Duodenal mucosa (tissue), 2 donors: ENCODE measurements around the gene SYCN.
"Not testable (repeated sequence)": the region's sequence is repeated elsewhere in the genome, so short reads cannot be mapped to it uniquely, and the experiment has no call there.

ENCODE experiments used
- H3K27ac ChIP-seq: one replicate; pipeline ENCODE4 v1.7.0; 2013; ENCODE audit warnings: low read depth, low read length
- H3K27me3 ChIP-seq, 2 donors: one replicate each; pipeline ENCODE4 v1.7.0; 2013; ENCODE audit warnings: low read length in 2 of 2, control low read depth in 1 of 2; ENCODE audit not compliant: insufficient read depth in 2 of 2, control insufficient read depth in 1 of 2
- H3K36me3 ChIP-seq, 2 donors: one replicate each; pipeline ENCODE4 v1.7.0; 2013; ENCODE audit warnings: low read length in 2 of 2, control low read depth in 1 of 2; ENCODE audit not compliant: insufficient read depth in 2 of 2, control insufficient read depth in 1 of 2
- H3K4me1 ChIP-seq, 2 donors: one replicate each; pipeline ENCODE4 v1.7.0; 2013; ENCODE audit warnings: low read length in 2 of 2, control low read depth in 1 of 2; ENCODE audit not compliant: insufficient read depth in 2 of 2, control insufficient read depth in 1 of 2
- H3K4me3 ChIP-seq, 2 donors: one replicate each; pipeline ENCODE4 v1.7.0; 2013; ENCODE audit warnings: low read length in 2 of 2, low read depth in 1 of 2
- H3K9ac ChIP-seq, 2 donors: one replicate each; pipeline ENCODE4 v1.7.0; 2013; ENCODE audit warnings: low read length in 2 of 2, low read depth in 1 of 2
- H3K9me3 ChIP-seq, 2 donors: one replicate each; pipeline ENCODE4 v1.7.0; 2013; ENCODE audit warnings: low read length in 2 of 2, control low read depth in 1 of 2; ENCODE audit not compliant: control insufficient read depth in 1 of 2

The SYCN gene

DNA sequence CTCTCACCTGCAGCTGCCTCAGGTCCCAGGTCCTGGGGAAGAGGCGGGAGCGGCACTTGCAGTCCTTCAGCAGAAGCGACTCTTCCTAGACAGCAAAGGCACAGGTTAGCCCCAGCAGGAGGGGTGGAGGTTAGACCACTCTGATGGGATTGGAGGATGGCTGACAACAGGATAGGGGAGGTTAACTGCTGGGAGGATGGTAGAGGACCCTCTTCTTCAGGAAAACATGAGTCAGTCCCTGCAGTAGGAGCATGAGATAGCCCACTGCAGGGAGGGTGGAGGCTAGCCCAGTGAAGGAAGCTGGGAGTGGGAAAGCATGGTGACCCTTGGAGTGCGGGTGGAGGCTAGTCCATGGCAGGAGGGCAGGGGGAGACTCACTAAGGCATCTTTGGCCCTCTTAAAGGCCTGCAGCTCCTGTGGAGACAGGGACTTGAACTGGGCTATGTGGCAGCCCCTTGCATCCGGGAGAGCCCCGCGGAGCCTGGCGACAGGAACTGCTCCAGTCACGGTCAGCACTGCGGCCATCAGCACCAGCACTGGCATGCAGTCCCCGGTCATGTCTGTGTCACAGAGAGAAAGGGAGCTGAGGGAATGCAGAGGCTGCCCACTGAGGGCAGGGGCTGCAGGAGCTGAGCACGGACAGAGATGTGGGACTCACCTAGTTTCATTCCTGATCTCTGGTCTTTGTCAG is 40.5 kb upstream of the SYCN start, which contains the start of gene IFNL3:
Gene IFNL3 (minus strand): TSS at position 597 of the 691 bp plus-strand sequence. CDS start 39 bp downstream, at position 558.
- not testable (repeated sequence) for H3K9ac ChIP-seq, H3K4me1 ChIP-seq, H3K9me3 ChIP-seq, H3K4me3 ChIP-seq, H3K27ac ChIP-seq, H3K36me3 ChIP-seq, H3K27me3 ChIP-seq

DNA sequence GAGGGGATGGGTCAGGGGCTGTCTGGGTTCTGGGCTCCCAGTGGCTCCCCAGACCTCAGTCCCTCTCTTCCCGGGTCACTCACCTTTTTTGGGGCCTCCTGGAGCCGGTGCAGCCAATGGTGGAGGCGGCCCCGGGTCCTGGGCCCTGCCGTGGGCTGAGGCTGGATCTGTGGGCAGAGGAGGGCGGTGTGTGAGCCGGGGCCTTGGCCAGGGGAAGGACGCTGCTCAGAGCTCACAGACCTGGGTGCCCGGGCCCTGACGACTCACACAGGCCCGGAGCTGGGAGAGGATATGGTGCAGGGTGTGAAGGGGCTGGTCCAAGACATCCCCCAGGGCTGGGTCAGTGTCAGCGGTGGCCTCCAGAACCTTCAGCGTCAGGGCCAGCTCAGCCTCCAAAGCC is 39.7 kb upstream of the SYCN start:
- not testable (repeated sequence) for H3K27me3 ChIP-seq, H3K4me3 ChIP-seq, H3K27ac ChIP-seq, H3K36me3 ChIP-seq, H3K9ac ChIP-seq, H3K4me1 ChIP-seq, H3K9me3 ChIP-seq

DNA sequence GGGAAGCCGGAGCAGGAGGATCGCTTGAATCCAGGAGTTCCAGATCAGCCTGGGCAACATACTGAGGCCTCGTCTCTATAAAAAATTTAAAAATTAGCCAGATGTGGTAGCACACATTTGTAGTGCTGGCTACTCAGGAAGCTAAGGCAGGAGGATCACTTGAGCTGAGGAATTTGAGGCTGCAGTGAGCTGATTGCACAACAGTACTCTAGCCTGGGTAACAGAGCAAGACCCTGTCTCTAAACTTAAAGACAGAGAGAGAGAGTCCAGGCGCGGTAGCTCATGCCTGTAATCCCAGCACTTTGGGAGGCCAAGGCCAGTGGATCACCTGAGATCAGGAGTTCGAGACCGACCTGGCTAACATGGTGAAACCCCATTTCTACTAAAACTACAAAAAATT is 36.4 kb upstream of the SYCN start:
- H3K9ac ChIP-seq, result no peak overlapping the region
- no peaks in the 10 kb centered on the region for H3K36me3 ChIP-seq
- no peak overlapping the region for H3K4me3 ChIP-seq
- peaks cover 5 to 8% of the 10 kb centered on the region in 2 donors for H3K4me1 ChIP-seq
- H3K9me3 ChIP-seq, result no peaks in the 10 kb centered on the region
- H3K27ac ChIP-seq, result no peak overlapping the region
- no peaks in the 10 kb centered on the region for H3K27me3 ChIP-seq

DNA sequence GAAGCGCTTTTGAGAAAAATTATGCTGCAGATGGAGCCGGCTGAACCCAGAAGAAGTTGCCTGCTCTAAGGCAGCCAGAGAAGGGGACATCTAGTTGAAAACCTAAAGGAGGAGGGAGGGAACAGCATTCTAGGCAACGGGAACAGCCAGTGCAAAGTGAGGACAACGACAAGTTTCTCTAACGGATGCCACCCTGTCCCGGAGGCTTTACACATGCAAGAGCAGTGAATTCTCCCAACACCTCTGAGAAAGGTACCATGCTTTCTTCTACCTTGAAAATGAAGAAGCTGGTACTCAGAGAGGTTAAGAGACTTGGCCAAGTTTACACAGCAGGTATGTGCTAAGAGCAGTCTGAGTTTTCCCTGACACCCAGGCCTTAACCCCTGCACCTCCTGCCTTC is 34.9 kb upstream of the SYCN start:
- H3K27me3 ChIP-seq, result no peaks in the 10 kb centered on the region

DNA sequence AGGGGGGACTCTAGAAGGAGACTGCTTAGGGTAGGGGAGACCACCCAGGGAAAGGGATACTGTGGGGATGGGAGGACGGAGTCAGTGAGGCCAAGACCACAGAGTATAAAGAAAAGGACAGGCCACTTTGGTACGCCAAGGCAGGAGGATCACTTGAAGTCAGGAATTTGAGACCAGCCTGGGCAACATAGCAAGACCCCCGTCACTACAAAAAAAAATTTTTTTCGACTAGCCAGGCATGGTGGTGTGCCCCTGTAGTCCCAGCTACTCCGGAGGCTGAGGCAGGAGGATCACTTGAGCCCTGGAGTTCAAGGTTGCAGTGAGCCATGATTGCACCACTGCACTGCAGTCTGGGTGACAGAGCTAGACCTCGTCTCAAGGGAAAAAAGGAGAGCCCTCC is 34.1 kb upstream of the SYCN start:
- no peak overlapping the region for H3K27ac ChIP-seq
- H3K9me3 ChIP-seq, result no peaks in the 10 kb centered on the region
- no peaks in the 10 kb centered on the region for H3K27me3 ChIP-seq
- peaks cover 5 to 8% of the 10 kb centered on the region in 2 donors for H3K4me1 ChIP-seq
- H3K36me3 ChIP-seq, result no peaks in the 10 kb centered on the region
- no peak overlapping the region for H3K9ac ChIP-seq
- no peak overlapping the region for H3K4me3 ChIP-seq

More for the DNA sequence above, 34.9 kb upstream of the SYCN start:
- H3K4me1 ChIP-seq, result peaks cover 5 to 8% of the 10 kb centered on the region in 2 donors
- H3K27ac ChIP-seq, result no peak overlapping the region
- H3K9me3 ChIP-seq, result no peaks in the 10 kb centered on the region
- no peak overlapping the region for H3K9ac ChIP-seq
- H3K4me3 ChIP-seq, result no peak overlapping the region
- H3K36me3 ChIP-seq, result no peaks in the 10 kb centered on the region

DNA sequence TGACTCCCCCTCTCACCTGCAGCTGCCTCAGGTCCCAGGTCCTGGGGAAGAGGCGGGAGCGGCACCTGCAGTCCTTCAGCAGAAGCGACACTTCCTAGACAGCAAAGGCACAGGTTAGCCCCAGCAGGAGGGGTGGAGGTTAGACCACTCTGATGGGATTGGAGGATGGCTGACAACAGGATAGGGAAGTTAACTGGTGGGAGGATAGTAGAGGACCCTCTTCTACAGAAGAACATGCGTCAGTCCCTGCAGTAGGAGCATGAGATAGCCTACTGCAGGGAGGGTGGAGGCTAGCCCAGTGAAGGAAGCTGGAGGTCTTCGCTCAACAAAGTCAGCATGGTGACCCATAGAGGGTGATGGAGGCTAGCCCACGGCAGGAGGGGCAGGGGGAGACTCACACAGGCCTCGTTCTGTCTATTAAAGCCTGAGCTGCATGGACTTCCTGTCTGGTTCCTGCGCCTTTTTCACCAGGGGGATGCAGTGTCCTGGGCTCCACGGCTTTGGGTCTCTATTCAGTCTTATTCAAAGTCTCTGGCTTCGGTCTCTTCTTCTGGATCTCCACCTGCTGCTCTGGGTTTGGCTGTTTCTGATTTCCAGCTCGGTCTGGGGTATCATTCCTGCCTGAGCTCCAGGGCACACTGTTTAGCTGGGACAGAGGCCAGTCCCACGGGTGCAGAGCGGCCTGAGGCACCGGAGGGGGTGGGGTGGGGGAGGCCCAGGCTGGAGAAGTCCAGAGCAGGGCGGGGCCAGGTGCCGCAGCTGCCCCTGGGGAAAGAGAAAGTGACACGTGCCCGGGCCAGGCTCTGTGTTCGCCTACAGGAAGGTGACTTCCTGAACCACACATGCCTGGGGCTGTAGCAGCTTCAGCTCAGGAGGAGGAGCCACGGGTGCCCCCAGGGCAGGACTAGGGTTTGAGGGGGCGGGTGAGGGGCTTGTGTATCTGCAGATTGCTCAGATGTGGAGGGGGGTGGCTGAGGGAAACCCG is 33.4 kb upstream of the SYCN start:
- peaks cover 5 to 8% of the 10 kb centered on the region in 2 donors for H3K4me1 ChIP-seq
- no peak overlapping the region for H3K27ac ChIP-seq
- no peaks in the 10 kb centered on the region for H3K9me3 ChIP-seq
- no peak overlapping the region for H3K4me3 ChIP-seq
- H3K36me3 ChIP-seq, result no peaks in the 10 kb centered on the region
- no peak overlapping the region for H3K9ac ChIP-seq
- H3K27me3 ChIP-seq, result no peaks in the 10 kb centered on the region

DNA sequence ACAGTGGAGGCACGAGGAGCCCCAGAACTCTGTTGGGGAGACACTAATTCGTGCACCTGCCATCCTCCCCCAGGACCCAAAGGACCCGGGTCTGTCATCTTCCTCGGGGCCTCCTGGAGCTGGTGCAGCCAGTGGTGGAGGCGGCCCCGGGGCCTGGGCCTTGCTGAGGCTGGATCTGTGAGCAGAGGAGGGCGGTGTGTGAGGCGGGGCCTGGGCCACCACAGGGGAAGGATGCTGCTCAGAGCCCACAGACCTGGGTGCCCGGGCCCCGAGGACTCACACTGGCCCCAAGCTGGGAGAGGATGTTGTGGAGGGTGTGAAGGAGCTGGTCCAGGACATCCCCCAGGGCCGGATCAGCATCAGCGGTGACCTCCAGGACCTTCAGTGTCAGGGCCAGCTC is 32.5 kb upstream of the SYCN start:
- H3K9ac ChIP-seq, result no peak overlapping the region
- H3K9me3 ChIP-seq, result no peaks in the 10 kb centered on the region
- H3K36me3 ChIP-seq, result no peaks in the 10 kb centered on the region
- H3K27me3 ChIP-seq, result no peaks in the 10 kb centered on the region
- no peak overlapping the region for H3K27ac ChIP-seq
- H3K4me3 ChIP-seq, result no peak overlapping the region
- H3K4me1 ChIP-seq, result peaks cover 5 to 8% of the 10 kb centered on the region in 2 donors

DNA sequence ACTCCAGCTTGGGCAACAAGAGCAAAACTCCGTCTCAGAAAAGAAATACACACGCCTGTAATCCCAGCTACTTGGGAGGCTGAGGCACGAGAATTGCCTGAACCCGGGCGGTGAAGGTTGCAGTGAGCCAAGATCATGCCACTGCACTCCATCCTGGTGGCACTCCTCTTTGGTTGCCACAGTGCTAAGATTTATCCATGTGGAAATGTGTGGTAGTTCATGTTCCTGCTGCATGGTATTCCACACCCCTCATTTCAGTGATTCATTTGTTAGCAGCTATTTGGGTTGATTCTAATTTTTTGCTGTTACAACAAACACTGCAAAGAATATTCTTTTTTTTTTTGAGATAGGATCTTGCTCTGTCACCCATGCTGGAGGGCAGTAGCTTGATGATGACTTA is 28.6 kb upstream of the SYCN start:
- Histone ChIP-seq H3K4me1 (peaks cover 0 to 1% of the 10 kb centered on the region in 2 donors), H3K9me3 (no peaks in the 10 kb centered on the region), H3K36me3 (no peaks in the 10 kb centered on the region), H3K9ac (no peak overlapping the region), H3K27me3 (no peaks in the 10 kb centered on the region), H3K27ac (no peak overlapping the region), H3K4me3 (no peak overlapping the region)

DNA sequence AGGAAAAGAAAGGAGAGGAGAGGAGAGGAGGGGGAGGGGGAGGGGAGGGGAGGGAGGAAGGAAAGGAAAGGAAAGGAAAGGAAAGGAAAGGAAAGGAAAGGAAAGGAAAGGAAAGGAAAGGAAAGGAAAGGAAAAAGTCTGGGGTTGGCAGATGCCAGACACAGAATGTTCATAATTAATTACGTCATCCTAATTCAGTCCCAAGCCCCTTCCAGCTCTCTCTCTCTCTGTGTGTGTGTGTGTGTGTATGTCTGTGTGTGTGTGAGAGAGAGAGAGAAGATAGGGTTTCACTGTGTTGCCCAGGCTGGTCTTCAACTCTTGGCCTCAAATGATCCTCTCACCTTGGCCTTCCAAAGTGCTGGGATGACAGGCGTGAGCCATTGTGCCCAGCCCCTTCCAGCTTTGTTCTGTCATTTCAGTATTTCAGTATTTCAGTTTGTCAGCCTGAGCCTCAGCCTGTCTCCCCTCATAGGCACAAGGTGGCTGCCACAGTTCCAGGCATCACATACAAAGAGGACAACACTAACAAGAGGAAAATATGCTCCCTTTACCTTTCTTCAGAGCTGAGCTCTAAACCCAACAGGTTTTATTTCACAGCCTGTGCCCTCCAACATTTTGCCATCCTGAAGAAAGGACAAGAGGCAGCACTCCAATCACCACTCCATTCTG is 26.2 kb upstream of the SYCN start:
- H3K27ac ChIP-seq, result no peak overlapping the region
- H3K4me1 ChIP-seq, result no peaks in the 10 kb centered on the region
- H3K9ac ChIP-seq, result no peak overlapping the region
- H3K36me3 ChIP-seq, result no peaks in the 10 kb centered on the region
- H3K9me3 ChIP-seq, result no peaks in the 10 kb centered on the region
- H3K4me3 ChIP-seq, result no peak overlapping the region
- peaks cover 0 to 2% of the 10 kb centered on the region in 2 donors for H3K27me3 ChIP-seq

DNA sequence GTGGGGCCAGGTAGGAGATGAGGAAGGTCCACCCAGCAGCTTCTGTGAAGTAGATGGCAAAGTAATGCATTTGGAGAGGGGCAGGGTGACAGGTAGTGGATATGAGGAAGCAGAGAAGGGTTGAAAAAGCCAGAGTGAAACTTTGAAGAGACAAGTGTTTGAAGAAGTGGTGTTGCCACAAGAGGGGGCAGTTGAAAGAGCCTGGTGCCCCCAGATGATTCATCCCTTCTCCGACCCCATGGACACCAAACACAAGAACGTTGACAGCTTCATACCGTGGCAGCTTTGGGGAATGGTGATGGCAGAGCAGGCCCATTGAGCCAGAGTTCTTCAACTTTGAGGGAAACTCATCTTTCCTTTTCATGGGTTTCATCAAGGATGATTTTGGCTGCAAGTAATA is 20.8 kb upstream of the SYCN start:
- H3K4me1 ChIP-seq, result no peaks in the 10 kb centered on the region
- H3K9me3 ChIP-seq, result no peaks in the 10 kb centered on the region
- H3K27ac ChIP-seq, result no peak overlapping the region
- no peak overlapping the region for H3K4me3 ChIP-seq
- H3K27me3 ChIP-seq, result peaks cover 0 to 6% of the 10 kb centered on the region in 2 donors
- no peaks in the 10 kb centered on the region for H3K36me3 ChIP-seq
- no peak overlapping the region for H3K9ac ChIP-seq
